Right ventricle myocardium superior (tissue), 1 donor: ENCODE measurements around the gene PDK3. TPM values are rescaled to one million over a fixed set of nuclear protein-coding genes. Genes with fewer than 3 reads are reported as not detected.

Source experiments
- ATAC-seq: fragments of 200-7000 bp; cut with Tn5 transposase; one replicate; pipeline ENCODE4 v1.9.1; 2020; ENCODE audit warnings: mild to moderate bottlenecking; ENCODE audit not compliant: poor library complexity
- DNase-seq: peaks from one replicate; pipeline ENCODE4 v3.0.0-alpha.2; 2020
- intact Hi-C: fragments of 100-400 bp; cut with DNase I; formaldehyde crosslinking; loops from one replicate; pipeline ENCODE4 v1.11.2; 2022
- total RNA-seq: library from RNA; stranded (reverse); fragmentation: NEBNext Ultra II Directional; extraction: Animal tissue kit (Norgen Biotek cat#: 25700); gene quantifications from one replicate; pipeline ENCODE4 v1.2.1, GENCODE V29; 2021
- donor health status: DM: no; HTN: yes; CAD: no; lungs with severe emphysema.

The PDK3 gene
- total RNA-seq, 1 donor from 2014 or later: 5.1 TPM

GRCh38 chrX:24525455-24525854 lies 60.4 kb downstream of the PDK3 start:
- DNase-seq (no peak), ATAC-seq (no peak)
- intact Hi-C loops: no loop called here

GRCh38 chrX:24526616-24527015 lies 61.5 kb downstream of the PDK3 start:
- DNase-seq (no peak), ATAC-seq (no peak)
- intact Hi-C loops: no loop called here

- intact Hi-C loops: no loop called here
- no peak for DNase-seq
- no peak for ATAC-seq
Measured at GRCh38 chrX:24528605-24529004, 63.5 kb downstream of the PDK3 start.

- no peak for DNase-seq
- intact Hi-C loops: no loop called here
- ATAC-seq: no peak
Measured at GRCh38 chrX:24536551-24536950, 71.5 kb downstream of the PDK3 start.

- intact Hi-C loops: no loop called here
- ATAC-seq: no peak
- DNase-seq: no peak
Measured at GRCh38 chrX:24542756-24543155, 77.7 kb downstream of the PDK3 start.

- no peak for ATAC-seq
- no peak for DNase-seq
- intact Hi-C loops: no loop called here
Measured at GRCh38 chrX:24547961-24548360, 82.9 kb downstream of the PDK3 start.

GRCh38 chrX:24550166-24550565 lies 85.1 kb downstream of the PDK3 start:
- no peak for DNase-seq
- intact Hi-C loops: no loop called here
- no peak for ATAC-seq

GRCh38 chrX:24553011-24553410 lies 87.9 kb downstream of the PDK3 start:
- no peak for DNase-seq
- ATAC-seq: no peak
- intact Hi-C loops: no loop called here

- DNase-seq (no peak), ATAC-seq (no peak)
- intact Hi-C loops: no loop called here
Measured at GRCh38 chrX:24561121-24561520, 96.0 kb downstream of the PDK3 start.

GRCh38 chrX:24563291-24564010 lies 98.4 kb downstream of the PDK3 start:
- DNase-seq: no peak
- intact Hi-C loops: no loop called here
- ATAC-seq: no peak

GRCh38 chrX:24566240-24566639 lies 101.2 kb downstream of the PDK3 start:
- intact Hi-C loops: no loop called here

GRCh38 chrX:24567169-24567568 lies 102.1 kb downstream of the PDK3 start:
- DNase-seq (no peak), ATAC-seq (no peak)
- intact Hi-C loops: no loop called here

More at GRCh38 chrX:24566240-24566639, 101.2 kb downstream of the PDK3 start:
- no peak for ATAC-seq
- no peak for DNase-seq

GRCh38 chrX:24574743-24575142 lies 109.7 kb downstream of the PDK3 start:
- intact Hi-C loops: no loop called here
- DNase-seq (no peak), ATAC-seq (no peak)

GRCh38 chrX:24575496-24575895 lies 110.4 kb downstream of the PDK3 start:
- DNase-seq (no peak), ATAC-seq (no peak)
- intact Hi-C loops: no loop called here

GRCh38 chrX:24577091-24577490 lies 112.0 kb downstream of the PDK3 start:
- intact Hi-C loops: no loop called here
- ATAC-seq (no peak), DNase-seq (no peak)

Other genes starting within 250 kb of the PDK3 start
- not detected for gene SUPT20HL2, start 151.2 kb upstream of the PDK3 start, total RNA-seq
- not detected for gene SUPT20HL1, start 104.6 kb upstream of the PDK3 start, total RNA-seq
- gene PCYT1B, start 182.1 kb downstream of the PDK3 start, total RNA-seq: not detected
- gene POLA1, start 228.6 kb downstream of the PDK3 start, total RNA-seq: 5.9 TPM